ENCODE results near the gene FHOD1.

DNA sequence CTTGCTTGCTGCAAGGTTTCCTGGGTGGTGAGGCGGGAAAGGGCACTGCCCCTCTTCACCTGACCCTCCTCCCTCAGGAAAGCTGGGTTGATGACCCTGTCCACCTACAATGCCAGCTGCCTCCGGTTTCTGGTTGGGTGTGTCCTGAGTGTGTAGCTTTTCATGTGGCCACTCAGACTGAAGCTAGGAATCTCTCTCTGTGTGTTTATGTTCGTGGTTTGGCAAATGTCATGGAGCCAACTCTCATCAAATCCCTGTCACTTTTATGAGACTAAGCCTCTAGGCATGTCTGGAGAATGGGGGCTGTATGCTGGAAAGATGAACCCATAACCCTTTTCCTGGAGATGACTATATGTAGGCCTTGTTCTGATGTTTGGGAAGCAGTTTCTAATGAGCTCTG is 49.1 kb upstream of the FHOD1 start:
- no peak for TF ChIP-seq TCF12 (IDR thresholded peaks at IDR 0.05; ENCODE audit: low read depth, low read length)
- TF ChIP-seq HDAC2 (IDR thresholded peaks at IDR 0.05): no peak
- TF ChIP-seq ASH2L (IDR thresholded peaks at IDR 0.05; ENCODE audit: borderline replicate concordance, low read depth): no peak
- TF ChIP-seq, protein P1, sequence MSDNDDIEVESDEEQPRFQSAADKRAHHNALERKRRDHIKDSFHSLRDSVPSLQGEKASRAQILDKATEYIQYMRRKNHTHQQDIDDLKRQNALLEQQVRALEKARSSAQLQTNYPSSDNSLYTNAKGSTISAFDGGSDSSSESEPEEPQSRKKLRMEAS (IDR thresholded peaks at IDR 0.05; ENCODE audit: low read depth, low read length): no peak
- TF ChIP-seq, protein P2, sequence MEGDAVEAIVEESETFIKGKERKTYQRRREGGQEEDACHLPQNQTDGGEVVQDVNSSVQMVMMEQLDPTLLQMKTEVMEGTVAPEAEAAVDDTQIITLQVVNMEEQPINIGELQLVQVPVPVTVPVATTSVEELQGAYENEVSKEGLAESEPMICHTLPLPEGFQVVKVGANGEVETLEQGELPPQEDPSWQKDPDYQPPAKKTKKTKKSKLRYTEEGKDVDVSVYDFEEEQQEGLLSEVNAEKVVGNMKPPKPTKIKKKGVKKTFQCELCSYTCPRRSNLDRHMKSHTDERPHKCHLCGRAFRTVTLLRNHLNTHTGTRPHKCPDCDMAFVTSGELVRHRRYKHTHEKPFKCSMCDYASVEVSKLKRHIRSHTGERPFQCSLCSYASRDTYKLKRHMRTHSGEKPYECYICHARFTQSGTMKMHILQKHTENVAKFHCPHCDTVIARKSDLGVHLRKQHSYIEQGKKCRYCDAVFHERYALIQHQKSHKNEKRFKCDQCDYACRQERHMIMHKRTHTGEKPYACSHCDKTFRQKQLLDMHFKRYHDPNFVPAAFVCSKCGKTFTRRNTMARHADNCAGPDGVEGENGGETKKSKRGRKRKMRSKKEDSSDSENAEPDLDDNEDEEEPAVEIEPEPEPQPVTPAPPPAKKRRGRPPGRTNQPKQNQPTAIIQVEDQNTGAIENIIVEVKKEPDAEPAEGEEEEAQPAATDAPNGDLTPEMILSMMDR (IDR thresholded peaks at IDR 0.05 in 2 of 3, conservative IDR thresholded peaks at IDR 0.05 in 1 of 3; ENCODE audit: control insufficient read depth in 2 of 3, extremely low read depth in 1 of 3, insufficient read depth in 1 of 3, low read depth in 3 of 3, low read length in 3 of 3): no peak
- TF ChIP-seq RCOR1 (conservative IDR thresholded peaks at IDR 0.05; ENCODE audit: low read depth, low read length): no peak
- no peak for TF ChIP-seq POLR2AphosphoS5 (IDR thresholded peaks at IDR 0.05; ENCODE audit: low read length)
- TF ChIP-seq CREM (IDR thresholded peaks at IDR 0.05; ENCODE audit: low read depth): no peak
- TF ChIP-seq, protein P3, sequence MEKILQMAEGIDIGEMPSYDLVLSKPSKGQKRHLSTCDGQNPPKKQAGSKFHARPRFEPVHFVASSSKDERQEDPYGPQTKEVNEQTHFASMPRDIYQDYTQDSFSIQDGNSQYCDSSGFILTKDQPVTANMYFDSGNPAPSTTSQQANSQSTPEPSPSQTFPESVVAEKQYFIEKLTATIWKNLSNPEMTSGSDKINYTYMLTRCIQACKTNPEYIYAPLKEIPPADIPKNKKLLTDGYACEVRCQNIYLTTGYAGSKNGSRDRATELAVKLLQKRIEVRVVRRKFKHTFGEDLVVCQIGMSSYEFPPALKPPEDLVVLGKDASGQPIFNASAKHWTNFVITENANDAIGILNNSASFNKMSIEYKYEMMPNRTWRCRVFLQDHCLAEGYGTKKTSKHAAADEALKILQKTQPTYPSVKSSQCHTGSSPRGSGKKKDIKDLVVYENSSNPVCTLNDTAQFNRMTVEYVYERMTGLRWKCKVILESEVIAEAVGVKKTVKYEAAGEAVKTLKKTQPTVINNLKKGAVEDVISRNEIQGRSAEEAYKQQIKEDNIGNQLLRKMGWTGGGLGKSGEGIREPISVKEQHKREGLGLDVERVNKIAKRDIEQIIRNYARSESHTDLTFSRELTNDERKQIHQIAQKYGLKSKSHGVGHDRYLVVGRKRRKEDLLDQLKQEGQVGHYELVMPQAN (conservative IDR thresholded peaks at IDR 0.05): no peak
- no peak for TF ChIP-seq POLR2A (IDR thresholded peaks at IDR 0.05; ENCODE audit: low read depth, low read length)

Measured in GM12878 (cell line).